SK-N-SH treated with all-trans-retinoic acid at 6 μM for 48 hours (cell line): Measurements from ENCODE around the gene CCDC106.

Experiments
- ATAC-seq: fragments of 200-7000 bp; cut with Tn5 transposase; 3 replicates; pipeline ENCODE4 v1.9.1; 2020; ENCODE audit warnings: mild to moderate bottlenecking, moderate library complexity
- BACH2 ChIP-seq: fragments of 250-450 bp; sonication (Bioruptor Pico); IDR thresholded peaks from 2 replicates; pipeline ENCODE4 v1.9.0; 2021; ENCODE audit warnings: mild to moderate bottlenecking, borderline replicate concordance
- CREB5 ChIP-seq: fragments of 250-450 bp; sonication (Bioruptor Pico); IDR thresholded peaks from 2 replicates; pipeline ENCODE4 v1.5.1; 2020; ENCODE audit warnings: low read depth, mild to moderate bottlenecking, moderate library complexity
- CSDC2 ChIP-seq: fragments of 250-450 bp; sonication (Bioruptor Pico); IDR thresholded peaks from 2 replicates; pipeline ENCODE4 v1.5.0; 2020; ENCODE audit warnings: mild to moderate bottlenecking, moderate library complexity
- CSRNP3 ChIP-seq: fragments of 250-450 bp; sonication (Bioruptor Pico); IDR thresholded peaks from 2 replicates; pipeline ENCODE4 v1.5.1; 2021; ENCODE audit warnings: mild to moderate bottlenecking, moderate library complexity
- ESRRG ChIP-seq: fragments of 250-450 bp; sonication (Bioruptor Pico); IDR thresholded peaks from 2 replicates; pipeline ENCODE4 v1.6.1; 2021; ENCODE audit warnings: mild to moderate bottlenecking
- GLIS3 ChIP-seq: fragments of 250-450 bp; sonication (Bioruptor Pico); IDR thresholded peaks from 2 replicates; pipeline ENCODE4 v1.5.0; 2020; ENCODE audit warnings: mild to moderate bottlenecking, moderate library complexity
- ISL1 ChIP-seq: fragments of 250-450 bp; sonication (Bioruptor Pico); IDR thresholded peaks from 2 replicates; pipeline ENCODE4 v2.1.2; 2022; ENCODE audit warnings: mild to moderate bottlenecking, moderate library complexity
- OSR1 ChIP-seq: fragments of 250-450 bp; sonication (Bioruptor Pico); IDR thresholded peaks from 2 replicates; pipeline ENCODE4 v1.8.0; 2022; ENCODE audit warnings: moderate library complexity, mild to moderate bottlenecking, inconsistent platforms
- PATZ1 ChIP-seq: fragments of 250-450 bp; sonication (Bioruptor Pico); IDR thresholded peaks from 2 replicates; pipeline ENCODE4 v1.8.0; 2020; ENCODE audit warnings: mild to moderate bottlenecking, moderate library complexity, borderline replicate concordance
- POU6F1 ChIP-seq: fragments of 250-450 bp; sonication (Bioruptor Pico); IDR thresholded peaks from 2 replicates; pipeline ENCODE4 v1.8.0; 2021; ENCODE audit warnings: low read depth, mild to moderate bottlenecking, moderate library complexity, borderline replicate concordance
- PPARA ChIP-seq: fragments of 250-450 bp; sonication (Bioruptor Pico); IDR thresholded peaks from 2 replicates; pipeline ENCODE4 v1.5.0; 2020; ENCODE audit warnings: mild to moderate bottlenecking, borderline replicate concordance
- RARB ChIP-seq: fragments of 250-450 bp; sonication (Bioruptor Pico); IDR thresholded peaks from 2 replicates; pipeline ENCODE4 v1.8.0; 2021; ENCODE audit warnings: mild to moderate bottlenecking, moderate library complexity
- TCF4 ChIP-seq: fragments of 250-450 bp; sonication (Bioruptor Pico); IDR thresholded peaks from 2 replicates; pipeline ENCODE4 v1.8.0; 2021; ENCODE audit warnings: mild to moderate bottlenecking, moderate library complexity, borderline replicate concordance
- TSHZ2 ChIP-seq: fragments of 250-450 bp; sonication (Bioruptor Pico); IDR thresholded peaks from 2 replicates; pipeline ENCODE4 v1.5.0; 2020; ENCODE audit warnings: mild to moderate bottlenecking, moderate library complexity
- ZC3H10 ChIP-seq: fragments of 250-450 bp; sonication (Bioruptor Pico); IDR thresholded peaks from 2 replicates; pipeline ENCODE4 v1.5.1; 2021; ENCODE audit warnings: mild to moderate bottlenecking, moderate library complexity
- ZFP30 ChIP-seq: fragments of 450-650 bp; formaldehyde crosslinking; IDR thresholded peaks from 2 replicates; pipeline ENCODE4 v1.5.0; 2022; ENCODE audit warnings: mild to moderate bottlenecking, moderate library complexity
- ZNF565 ChIP-seq: fragments of 450-650 bp; formaldehyde crosslinking; conservative IDR thresholded peaks from 2 replicates; pipeline ENCODE4 v1.5.0; 2020; ENCODE audit warnings: low read depth, mild to moderate bottlenecking, moderate library complexity
- ZNF70 ChIP-seq: fragments of 450-650 bp; formaldehyde crosslinking; IDR thresholded peaks from 2 replicates; pipeline ENCODE4 v1.5.0; 2020; ENCODE audit warnings: mild to moderate bottlenecking, moderate library complexity
- ZNF8 ChIP-seq: fragments of 450-650 bp; formaldehyde crosslinking; IDR thresholded peaks from 2 replicates; pipeline ENCODE4 v1.5.0; 2020; ENCODE audit warnings: mild to moderate bottlenecking, moderate library complexity

CCDC106 gene

GRCh38 chr19:55611300-55611982 lies 36.6 kb upstream of the CCDC106 start:
- TF ChIP-seq ESRRG (CRISPR knock-in tag), result no peak
- no peak for TF ChIP-seq TCF4 (CRISPR knock-in tag)
- ATAC-seq, result no peak

- TF ChIP-seq TSHZ2 (no peak), PATZ1 (CRISPR knock-in tag) (no peak), CSDC2 (CRISPR knock-in tag) (no peak), ZFP30 (no peak), OSR1 (CRISPR knock-in tag) (no peak), BACH2 (CRISPR knock-in tag) (no peak), ISL1 (no peak), ESRRG (CRISPR knock-in tag) (no peak)
- TF ChIP-seq, all 23 proteins: peak for 0
- ATAC-seq, result no peak
These were observed 35.9 kb upstream of the CCDC106 start for GRCh38 chr19:55611983-55612645.

GRCh38 chr19:55613396-55613795 lies 34.6 kb upstream of the CCDC106 start:
- no peak for ATAC-seq
- TF ChIP-seq POU6F1, result no peak
- no peak for TF ChIP-seq TSHZ2
- no peak for TF ChIP-seq TCF4 (CRISPR knock-in tag)
- no peak for TF ChIP-seq ZC3H10 (CRISPR knock-in tag)
- TF ChIP-seq RARB, result no peak
- no peak for TF ChIP-seq PATZ1 (CRISPR knock-in tag)
- TF ChIP-seq OSR1 (CRISPR knock-in tag), result no peak
- no peak for TF ChIP-seq ZNF565 (CRISPR knock-in tag)
- TF ChIP-seq CREB5, result no peak
- no peak for TF ChIP-seq ZFP30
- TF ChIP-seq CSRNP3, result no peak
- TF ChIP-seq ZNF8 (CRISPR knock-in tag), result no peak
- TF ChIP-seq GLIS3 (CRISPR knock-in tag), result no peak
- no peak for TF ChIP-seq PPARA (CRISPR knock-in tag)
- TF ChIP-seq BACH2 (CRISPR knock-in tag), result no peak
- no peak for TF ChIP-seq ZNF70
